LoVo (cell line): Measurements from ENCODE around the gene MATCAP1.

Experiments
- DNase-seq: peaks from one replicate; pipeline ENCODE4 v3.0.0-alpha.2; 2016; ENCODE audit warnings: low spot score

MATCAP1 gene

GRCh38 chr16:67170949-67171649 lies 12.7 kb downstream of the MATCAP1 start:
- DNase-seq: no peak

GRCh38 chr16:67170168-67170948 lies 13.4 kb downstream of the MATCAP1 start, which contains the start of gene NOL3:
Gene NOL3, plus strand, starts transcription at chr16:67170538.
- no peak for DNase-seq

DNA sequence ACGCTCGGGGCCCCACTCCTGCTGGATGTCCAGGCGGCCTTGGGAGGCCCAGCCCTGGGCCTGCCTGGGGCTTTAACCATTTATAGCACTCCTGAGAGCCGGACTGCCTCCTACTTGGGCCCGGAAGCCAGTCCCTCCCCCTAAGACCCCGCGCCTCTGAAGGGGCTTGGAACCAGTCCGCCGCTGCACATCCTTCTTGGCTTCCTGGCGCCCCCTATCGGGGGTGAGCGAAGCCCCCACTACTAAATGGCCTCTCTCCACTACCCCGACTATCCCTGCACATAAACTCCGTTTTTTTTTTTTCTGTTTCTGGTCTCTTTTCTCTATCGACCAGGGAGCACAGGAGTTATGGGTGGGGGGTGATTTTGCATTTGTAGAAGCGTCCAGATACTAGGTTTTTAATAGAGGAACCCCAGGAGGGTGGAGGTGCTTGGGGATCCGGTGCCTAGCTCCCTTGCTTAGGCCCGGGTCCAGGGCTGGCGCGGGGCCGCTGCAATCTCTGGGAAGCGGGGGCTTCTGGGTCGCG lies 14.1 kb downstream of the MATCAP1 start:
- no peak for DNase-seq

DNA sequence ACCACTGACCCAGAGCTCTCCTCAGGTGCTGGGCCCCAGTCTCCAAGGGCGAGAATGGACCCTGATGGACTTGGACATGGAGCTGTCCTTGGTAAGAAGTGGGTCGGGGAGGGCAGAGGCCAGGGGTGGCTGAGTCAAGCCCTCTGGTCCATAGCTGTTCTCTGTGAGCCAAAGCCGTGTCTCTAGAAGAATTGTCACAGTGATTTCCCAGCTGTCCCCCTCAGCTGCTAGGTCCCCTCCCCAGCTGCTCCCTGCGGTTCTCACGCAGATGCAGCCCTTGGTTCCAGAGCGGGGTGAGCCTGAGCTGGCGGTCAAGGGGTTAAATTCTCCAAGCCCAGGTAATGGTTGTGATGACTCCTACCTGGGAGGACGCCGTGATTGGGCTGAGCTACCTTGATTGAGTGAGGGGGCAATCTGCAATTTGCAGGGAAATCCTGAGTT lies 14.7 kb downstream of the MATCAP1 start:
- no peak for DNase-seq

DNA sequence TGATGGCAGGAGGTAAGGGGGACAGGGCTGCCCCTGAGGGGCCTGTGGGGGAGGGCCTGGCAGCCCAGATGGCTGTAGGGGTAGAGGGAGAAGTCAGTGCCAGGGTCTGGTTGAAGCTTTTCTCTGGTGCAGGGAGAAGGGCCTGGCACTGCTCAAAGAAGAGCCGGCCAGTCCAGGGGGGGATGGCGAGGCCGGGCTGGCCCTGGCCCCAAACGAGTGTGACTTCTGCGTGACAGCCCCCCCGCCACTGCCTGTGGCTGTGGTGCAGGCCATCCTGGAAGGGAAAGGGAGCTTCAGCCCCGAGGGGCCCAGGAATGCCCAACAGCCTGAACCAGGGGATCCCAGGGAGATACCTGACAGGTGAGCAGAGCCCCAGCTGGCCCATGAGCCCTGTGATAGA lies 16.2 kb downstream of the MATCAP1 start:
- DNase-seq: no peak

DNA sequence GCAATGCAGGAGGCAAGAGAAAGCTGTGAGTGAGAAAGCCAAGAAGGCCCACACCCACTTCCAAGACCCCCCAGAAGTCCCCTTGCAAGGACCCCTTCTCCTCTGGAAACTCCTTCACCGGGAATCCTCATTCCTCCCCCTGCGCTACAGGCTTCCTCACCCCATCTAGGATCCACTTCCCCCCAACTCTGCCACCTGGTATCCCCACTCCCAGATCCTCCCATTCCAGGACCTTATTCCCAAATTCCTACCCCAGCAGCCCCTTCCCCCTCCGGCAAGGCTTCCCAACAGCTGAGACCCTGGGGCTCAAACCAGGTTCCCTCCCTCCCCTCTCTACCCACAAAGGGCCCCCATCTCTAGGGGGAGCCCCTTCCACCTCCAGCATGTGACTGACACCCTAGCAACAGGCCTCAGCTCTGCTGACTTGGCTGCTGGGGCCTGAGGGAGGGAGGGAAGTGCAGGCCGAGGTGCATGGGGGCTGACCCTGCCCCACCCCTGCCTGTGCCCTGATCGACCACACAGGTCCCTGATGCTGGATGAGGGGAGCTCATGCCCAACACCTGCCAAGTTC lies 17.1 kb downstream of the MATCAP1 start:
- DNase-seq: no peak

GRCh38 chr16:67166110-67166547 lies 17.6 kb downstream of the MATCAP1 start:
- no peak for DNase-seq

DNA sequence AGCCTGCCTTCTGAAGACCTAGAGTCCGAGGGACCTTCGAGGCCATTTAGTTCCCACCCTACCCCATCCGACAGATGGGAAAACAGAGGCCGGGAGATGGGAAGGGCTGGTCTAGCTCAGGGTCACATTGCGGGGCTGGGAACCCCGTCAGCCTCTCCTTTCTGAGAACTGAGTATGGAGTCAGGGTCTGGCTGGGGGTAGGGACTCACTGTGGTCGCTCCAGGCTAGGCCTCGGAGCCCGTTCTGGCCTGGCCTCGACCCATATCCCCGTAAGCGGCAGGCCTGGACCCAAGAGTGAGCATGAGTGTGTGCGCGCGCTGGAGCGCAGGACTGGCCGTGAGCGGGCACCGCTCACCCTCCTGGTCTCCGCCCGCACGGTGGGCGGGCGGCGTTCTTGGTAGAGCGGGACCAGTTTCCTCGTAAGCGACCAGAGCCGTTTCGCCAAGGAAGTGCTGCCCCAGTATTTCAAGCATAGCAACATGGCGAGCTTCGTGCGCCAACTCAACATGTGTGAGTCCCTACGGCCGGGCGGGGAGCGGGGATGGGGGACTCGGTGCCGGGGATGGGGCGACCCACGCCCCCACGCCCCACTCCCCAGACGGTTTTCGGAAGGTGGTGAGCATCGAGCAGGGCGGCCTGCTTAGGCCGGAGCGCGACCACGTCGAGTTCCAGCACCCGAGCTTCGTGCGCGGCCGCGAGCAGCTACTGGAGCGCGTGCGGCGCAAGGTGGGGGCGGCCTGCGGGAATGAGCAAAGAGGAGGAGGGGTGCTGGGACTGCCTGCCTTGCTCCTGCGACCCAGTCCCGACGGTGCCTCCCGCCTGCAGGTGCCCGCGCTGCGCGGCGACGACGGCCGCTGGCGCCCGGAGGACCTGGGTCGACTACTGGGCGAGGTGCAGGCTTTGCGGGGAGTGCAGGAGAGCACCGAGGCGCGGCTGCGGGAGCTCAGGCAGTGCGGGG lies 18.4 kb downstream of the MATCAP1 start:
- no peak for DNase-seq

- DNase-seq: no peak
Observed at GRCh38 chr16:67164599-67165061, 19.1 kb downstream of the MATCAP1 start, which contains the start of gene HSF4. Gene HSF4, plus strand, starts transcription at chr16:67164745. Its CDS starts 67 bp downstream, at chr16:67164812.

DNA sequence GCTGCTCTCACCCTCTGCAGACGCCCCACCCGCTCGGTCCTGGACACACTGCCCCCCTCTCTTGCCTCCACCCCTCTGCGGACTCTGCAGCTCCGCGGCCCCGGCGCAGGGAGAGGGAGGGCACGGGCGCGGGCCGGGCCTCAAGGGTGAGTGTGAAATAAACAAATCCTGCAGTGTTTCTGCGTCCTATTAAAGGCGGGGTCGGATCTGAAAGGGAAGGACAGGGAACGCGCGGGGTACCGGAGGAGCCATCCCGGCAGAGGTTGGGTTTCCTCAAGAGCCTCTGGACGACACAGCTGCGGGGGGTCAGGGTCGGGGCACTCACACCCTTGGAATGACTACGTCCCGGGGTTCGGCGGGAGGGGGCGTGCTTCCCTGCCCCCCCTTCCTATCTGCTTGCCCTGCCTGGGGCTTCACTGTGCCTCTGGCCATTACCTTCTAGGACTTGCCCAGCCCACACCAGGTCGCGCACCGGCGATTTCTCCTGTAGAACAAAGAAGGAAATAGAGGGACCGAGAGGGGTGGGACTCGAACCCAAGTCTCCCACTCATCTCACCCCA lies 19.7 kb downstream of the MATCAP1 start:
- DNase-seq: no peak

- DNase-seq: no peak
Observed at GRCh38 chr16:67163164-67163998, 20.4 kb downstream of the MATCAP1 start.

GRCh38 chr16:67162506-67163163 lies 21.1 kb downstream of the MATCAP1 start:
- no peak for DNase-seq

DNA sequence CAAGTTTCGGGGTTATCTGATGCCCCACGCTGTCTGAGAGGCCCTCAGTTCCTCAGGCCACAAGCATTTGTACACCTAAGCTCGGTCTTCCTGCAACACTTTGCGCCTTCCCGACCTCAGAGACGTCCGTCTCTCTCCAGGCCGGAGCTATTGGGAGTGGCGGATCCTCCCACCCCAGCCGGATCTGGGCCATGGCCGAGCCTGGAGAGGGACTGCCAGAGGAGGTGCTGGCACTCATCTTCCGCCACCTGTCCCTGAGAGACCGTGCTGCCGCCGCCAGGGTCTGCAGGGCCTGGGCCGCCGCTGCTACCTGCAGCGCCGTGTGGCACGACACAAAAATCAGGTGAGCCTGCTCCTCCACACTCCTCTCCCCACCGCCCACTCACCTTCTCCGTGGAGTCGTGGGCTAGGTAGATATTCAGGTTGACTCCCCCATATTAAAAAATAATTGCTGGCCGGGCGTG lies 22.1 kb downstream of the MATCAP1 start:
- DNase-seq: no peak

GRCh38 chr16:67158637-67159600 lies 24.8 kb downstream of the MATCAP1 start:
- peak; percentile 26 for DNase-seq

DNA sequence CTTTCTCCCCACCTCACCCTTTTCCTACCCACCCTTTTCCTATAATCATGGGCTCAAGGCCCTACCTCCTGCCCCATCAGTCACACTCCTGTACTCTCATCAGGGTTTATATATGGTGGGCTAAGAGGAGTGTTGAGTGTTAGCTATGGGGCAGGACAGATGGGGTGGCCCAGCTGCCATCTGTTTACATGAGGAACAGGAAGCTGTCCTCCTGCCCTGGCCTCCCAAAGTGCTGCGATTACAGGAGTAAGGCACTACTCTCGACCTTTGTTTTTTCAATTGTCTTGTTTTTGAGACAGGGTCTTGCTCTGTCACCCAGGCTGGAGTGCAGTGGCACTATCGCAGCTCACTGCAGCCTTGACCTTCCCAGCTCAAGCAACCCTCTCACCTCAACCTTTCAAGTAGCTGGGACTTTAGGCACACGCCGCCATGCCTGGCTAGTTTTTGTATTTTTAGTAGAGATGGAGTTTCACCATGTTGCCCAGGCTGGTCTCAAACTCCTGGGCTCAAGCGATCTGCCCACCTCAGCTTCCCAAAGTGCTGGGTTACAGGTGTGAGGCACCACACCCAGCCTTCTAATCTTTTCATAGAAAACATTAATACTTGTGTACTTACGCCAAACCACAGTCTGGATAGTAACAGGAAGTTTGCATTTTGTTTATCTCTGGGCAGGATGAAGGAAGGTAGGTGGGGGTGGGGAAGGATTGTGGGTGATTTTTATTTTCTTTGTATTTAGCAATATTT lies 25.7 kb downstream of the MATCAP1 start:
- no peak for DNase-seq

- no peak for DNase-seq
Observed at GRCh38 chr16:67157106-67157748, 26.5 kb downstream of the MATCAP1 start.
